Mesenteric fat pad (tissue), 1 donor: ENCODE results near the gene PCDHB5. TPM values are rescaled to one million over a fixed set of nuclear protein-coding genes. Genes with fewer than 3 reads are reported as not detected.

Experiments
- total RNA-seq: library from RNA; stranded (reverse); fragmentation: NEBNext Ultra II Directional; extraction: Animal tissue kit (Norgen Biotek cat#: 25700); gene quantifications from one replicate; pipeline ENCODE4 v1.2.1, GENCODE V29; 2021
- donor health status: DM: yes; HTN: yes; CAD: no.

The PCDHB5 gene
- total RNA-seq, 1 donor from 2014 or later = 1.5 TPM

Other genes starting within 250 kb of the PCDHB5 start
- gene PCDHAC1, start 208.9 kb upstream of the PCDHB5 start, total RNA-seq = 0.61 TPM
- 1.1 TPM for gene PCDHAC2, start 168.7 kb upstream of the PCDHB5 start, total RNA-seq
- not detected for gene PCDHB1, start 83.8 kb upstream of the PCDHB5 start, total RNA-seq
- 3.4 TPM for gene PCDHB2, start 40.6 kb upstream of the PCDHB5 start, total RNA-seq
- 3.6 TPM for gene PCDHB3, start 34.7 kb upstream of the PCDHB5 start, total RNA-seq
- 2.5 TPM for gene PCDHB4, start 13.4 kb upstream of the PCDHB5 start, total RNA-seq
- 0.48 TPM for gene PCDHB6, start 14.9 kb downstream of the PCDHB5 start, total RNA-seq
- 1.6 TPM for gene PCDHB7, start 37.4 kb downstream of the PCDHB5 start, total RNA-seq
- 2.4 TPM for gene PCDHB8, start 42.6 kb downstream of the PCDHB5 start, total RNA-seq
- gene PCDHB16, start 47.2 kb downstream of the PCDHB5 start, total RNA-seq = 1.6 TPM
- 1.0 TPM for gene PCDHB9, start 52.0 kb downstream of the PCDHB5 start, total RNA-seq
- gene PCDHB10, start 57.1 kb downstream of the PCDHB5 start, total RNA-seq = 1.4 TPM
- 2.0 TPM for gene PCDHB11, start 64.4 kb downstream of the PCDHB5 start, total RNA-seq
- 3.3 TPM for gene PCDHB12, start 73.5 kb downstream of the PCDHB5 start, total RNA-seq
- gene PCDHB13, start 78.7 kb downstream of the PCDHB5 start, total RNA-seq = 2.8 TPM
- 1.9 TPM for gene PCDHB14, start 88.1 kb downstream of the PCDHB5 start, total RNA-seq
- gene PCDHB15, start 110.2 kb downstream of the PCDHB5 start, total RNA-seq = 3.4 TPM
- 0.61 TPM for gene SLC25A2, start 168.8 kb downstream of the PCDHB5 start, total RNA-seq
- gene TAF7, start 185.6 kb downstream of the PCDHB5 start, total RNA-seq = 53.9 TPM
- gene PCDHGA1, start 195.3 kb downstream of the PCDHB5 start, total RNA-seq = 0.48 TPM
- gene PCDHGA2, start 203.6 kb downstream of the PCDHB5 start, total RNA-seq = 3.7 TPM
- 2.2 TPM for gene PCDHGA3, start 208.6 kb downstream of the PCDHB5 start, total RNA-seq
- 1.3 TPM for gene PCDHGB1, start 214.9 kb downstream of the PCDHB5 start, total RNA-seq
- 4.7 TPM for gene PCDHGA4, start 219.8 kb downstream of the PCDHB5 start, total RNA-seq
- gene PCDHGB2, start 224.8 kb downstream of the PCDHB5 start, total RNA-seq = 3.1 TPM
- 2.7 TPM for gene PCDHGA5, start 229.0 kb downstream of the PCDHB5 start, total RNA-seq
- 2.7 TPM for gene PCDHGB3, start 235.0 kb downstream of the PCDHB5 start, total RNA-seq
- 3.1 TPM for gene PCDHGA6, start 238.7 kb downstream of the PCDHB5 start, total RNA-seq
- 1.9 TPM for gene PCDHGA7, start 247.5 kb downstream of the PCDHB5 start, total RNA-seq